Body of pancreas (tissue), 4 donors: ENCODE results near the gene MAP2.

Experiments used
- POLR2A ChIP-seq, 3 donors: fragments of 450-650 bp; IDR thresholded peaks; one replicate each; pipeline ENCODE4 v1.6.1; 2016; ENCODE audit warnings: antibody characterized with exemption in 3 of 3, mild to moderate bottlenecking in 2 of 3
- TF ChIP-seq, protein P1 (sequence below), 7 experiments: fragments of 450-650 bp in 4 of 7; fragments of 200-600 bp in 3 of 7; sonication (generic) in 3 of 7; IDR thresholded peaks; one replicate each; pipeline ENCODE4 v1.5.1; 2016 to 2019; ENCODE audit warnings: antibody characterized with exemption in 7 of 7

DNA sequence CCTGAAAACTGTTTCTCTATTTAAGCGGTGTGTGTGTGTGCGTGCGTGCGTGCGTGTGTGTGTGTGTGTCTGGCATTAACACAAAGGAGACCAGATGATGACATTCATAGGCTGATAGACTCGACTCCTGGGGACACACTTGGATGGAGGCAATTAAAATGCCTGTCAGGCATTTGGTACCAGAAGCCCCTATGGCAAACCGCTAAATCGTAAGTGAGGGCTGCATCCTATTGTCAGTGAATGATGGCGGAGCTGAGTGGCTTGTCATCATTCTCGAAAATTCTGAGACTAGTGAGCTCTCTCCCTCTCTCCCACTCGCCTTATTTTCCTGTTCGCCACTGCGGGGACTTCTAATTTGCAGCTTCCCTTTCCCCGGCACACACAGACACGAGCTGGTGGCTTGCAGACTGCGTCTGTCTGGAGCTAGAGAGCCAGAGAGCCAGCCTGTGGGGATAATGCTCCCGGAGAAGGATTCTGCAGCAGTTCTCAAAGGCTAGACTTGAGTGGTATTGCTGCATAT is 155.4 kb downstream of the MAP2 start:
- TF ChIP-seq POLR2A (IDR thresholded peaks at IDR 0.05) = no peak
- TF ChIP-seq, protein P1, sequence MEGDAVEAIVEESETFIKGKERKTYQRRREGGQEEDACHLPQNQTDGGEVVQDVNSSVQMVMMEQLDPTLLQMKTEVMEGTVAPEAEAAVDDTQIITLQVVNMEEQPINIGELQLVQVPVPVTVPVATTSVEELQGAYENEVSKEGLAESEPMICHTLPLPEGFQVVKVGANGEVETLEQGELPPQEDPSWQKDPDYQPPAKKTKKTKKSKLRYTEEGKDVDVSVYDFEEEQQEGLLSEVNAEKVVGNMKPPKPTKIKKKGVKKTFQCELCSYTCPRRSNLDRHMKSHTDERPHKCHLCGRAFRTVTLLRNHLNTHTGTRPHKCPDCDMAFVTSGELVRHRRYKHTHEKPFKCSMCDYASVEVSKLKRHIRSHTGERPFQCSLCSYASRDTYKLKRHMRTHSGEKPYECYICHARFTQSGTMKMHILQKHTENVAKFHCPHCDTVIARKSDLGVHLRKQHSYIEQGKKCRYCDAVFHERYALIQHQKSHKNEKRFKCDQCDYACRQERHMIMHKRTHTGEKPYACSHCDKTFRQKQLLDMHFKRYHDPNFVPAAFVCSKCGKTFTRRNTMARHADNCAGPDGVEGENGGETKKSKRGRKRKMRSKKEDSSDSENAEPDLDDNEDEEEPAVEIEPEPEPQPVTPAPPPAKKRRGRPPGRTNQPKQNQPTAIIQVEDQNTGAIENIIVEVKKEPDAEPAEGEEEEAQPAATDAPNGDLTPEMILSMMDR (IDR thresholded peaks at IDR 0.05) = no peak
